HEK293 (cell line): ENCODE results near the gene DST.
A peak's percentile ranks its signal among the peaks of the same experiment; 100 is the strongest.

ENCODE experiments used
- BCL11B ChIP-seq: fragments of 450-650 bp; formaldehyde crosslinking; IDR thresholded peaks from 2 replicates; pipeline ENCODE4 v1.5.1; 2016; ENCODE audit warnings: low read depth, missing biosample characterization, missing genetic modification characterization
- ELK4 ChIP-seq: IDR thresholded peaks from 2 replicates; pipeline ENCODE4 v1.6.1; 2011; ENCODE audit warnings: mild to moderate bottlenecking, low read depth, low read length, borderline replicate concordance
- GFI1B ChIP-seq: fragments of 450-650 bp; formaldehyde crosslinking; IDR thresholded peaks from 2 replicates; pipeline ENCODE4 v1.5.1; 2016; ENCODE audit warnings: missing biosample characterization, missing genetic modification characterization
- GLIS2 ChIP-seq: fragments of 450-650 bp; formaldehyde crosslinking; IDR thresholded peaks from 2 replicates; pipeline ENCODE4 v1.5.1; 2016; ENCODE audit warnings: missing biosample characterization, missing genetic modification characterization
- HIC1 ChIP-seq: fragments of 450-650 bp; formaldehyde crosslinking; IDR thresholded peaks from 2 replicates; pipeline ENCODE4 v1.5.1; 2016; ENCODE audit warnings: missing biosample characterization, missing genetic modification characterization
- IKZF3 ChIP-seq: fragments of 450-650 bp; IDR thresholded peaks from 2 replicates; pipeline ENCODE4 v1.5.0; 2018; ENCODE audit warnings: missing biosample characterization, mild to moderate bottlenecking, missing genetic modification characterization, moderate library complexity
- KLF8 ChIP-seq: fragments of 450-650 bp; formaldehyde crosslinking; IDR thresholded peaks from 2 replicates; pipeline ENCODE4 v1.5.1; 2016; ENCODE audit warnings: missing biosample characterization, missing genetic modification characterization
- OVOL3 ChIP-seq: fragments of 450-650 bp; formaldehyde crosslinking; IDR thresholded peaks from 2 replicates; pipeline ENCODE4 v1.5.1; 2016; ENCODE audit warnings: missing biosample characterization, missing genetic modification characterization
- PRDM10 ChIP-seq: fragments of 450-650 bp; formaldehyde crosslinking; IDR thresholded peaks from 2 replicates; pipeline ENCODE4 v1.5.1; 2016; ENCODE audit warnings: missing biosample characterization, missing genetic modification characterization
- SALL2 ChIP-seq: fragments of 450-650 bp; formaldehyde crosslinking; IDR thresholded peaks from 2 replicates; pipeline ENCODE4 v1.5.0; 2017; ENCODE audit warnings: missing biosample characterization, mild to moderate bottlenecking, missing genetic modification characterization, borderline replicate concordance
- ZBTB17 ChIP-seq: fragments of 450-650 bp; formaldehyde crosslinking; IDR thresholded peaks from 2 replicates; pipeline ENCODE4 v1.5.1; 2016; ENCODE audit warnings: missing biosample characterization, missing genetic modification characterization
- ZBTB44 ChIP-seq: fragments of 450-650 bp; IDR thresholded peaks from 2 replicates; pipeline ENCODE4 v1.5.1; 2018; ENCODE audit warnings: missing biosample characterization, mild to moderate bottlenecking, missing genetic modification characterization
- ZEB2 ChIP-seq: fragments of 450-650 bp; formaldehyde crosslinking; IDR thresholded peaks from 2 replicates; pipeline ENCODE4 v1.5.1; 2016; ENCODE audit warnings: missing biosample characterization, missing genetic modification characterization
- ZNF112 ChIP-seq: fragments of 450-650 bp; formaldehyde crosslinking; IDR thresholded peaks from 2 replicates; pipeline ENCODE4 v1.5.0; 2017; ENCODE audit warnings: missing biosample characterization, missing genetic modification characterization
- ZNF140 ChIP-seq: fragments of 450-650 bp; formaldehyde crosslinking; IDR thresholded peaks from 2 replicates; pipeline ENCODE4 v1.5.1; 2016; ENCODE audit warnings: missing biosample characterization, missing genetic modification characterization
- ZNF146 ChIP-seq: fragments of 450-650 bp; formaldehyde crosslinking; IDR thresholded peaks from 2 replicates; pipeline ENCODE4 v1.5.1; 2016; ENCODE audit warnings: missing biosample characterization, missing genetic modification characterization
- ZNF148 ChIP-seq: fragments of 450-650 bp; formaldehyde crosslinking; IDR thresholded peaks from 2 replicates; pipeline ENCODE4 v1.5.0; 2017; ENCODE audit warnings: missing biosample characterization, missing genetic modification characterization, borderline replicate concordance
- ZNF169 ChIP-seq: fragments of 450-650 bp; formaldehyde crosslinking; IDR thresholded peaks from 2 replicates; pipeline ENCODE4 v1.5.1; 2016; ENCODE audit warnings: missing biosample characterization, missing genetic modification characterization
- ZNF19 ChIP-seq: fragments of 450-650 bp; formaldehyde crosslinking; IDR thresholded peaks from 2 replicates; pipeline ENCODE4; 2016; ENCODE audit warnings: missing biosample characterization, missing genetic modification characterization, low read depth
- ZNF221 ChIP-seq: fragments of 450-650 bp; formaldehyde crosslinking; IDR thresholded peaks from 2 replicates; pipeline ENCODE4 v1.5.1; 2017; ENCODE audit warnings: missing biosample characterization, missing genetic modification characterization, borderline replicate concordance
- ZNF223 ChIP-seq: fragments of 450-650 bp; formaldehyde crosslinking; IDR thresholded peaks from 2 replicates; pipeline ENCODE4 v1.5.1; 2016; ENCODE audit warnings: missing biosample characterization, missing genetic modification characterization
- ZNF23 ChIP-seq: fragments of 450-650 bp; formaldehyde crosslinking; IDR thresholded peaks from 2 replicates; pipeline ENCODE4 v1.5.1; 2016; ENCODE audit warnings: missing biosample characterization, missing genetic modification characterization, borderline replicate concordance
- ZNF398 ChIP-seq: fragments of 450-650 bp; formaldehyde crosslinking; IDR thresholded peaks from 2 replicates; pipeline ENCODE4 v1.5.1; 2017; ENCODE audit warnings: missing biosample characterization, missing genetic modification characterization
- ZNF514 ChIP-seq: fragments of 450-650 bp; formaldehyde crosslinking; IDR thresholded peaks from 2 replicates; pipeline ENCODE4 v1.5.1; 2016; ENCODE audit warnings: missing biosample characterization, missing genetic modification characterization
- ZNF560 ChIP-seq: fragments of 450-650 bp; formaldehyde crosslinking; IDR thresholded peaks from 2 replicates; pipeline ENCODE4 v1.5.1; 2017; ENCODE audit warnings: missing biosample characterization, missing genetic modification characterization, borderline replicate concordance
- ZNF624 ChIP-seq: fragments of 450-650 bp; formaldehyde crosslinking; IDR thresholded peaks from 2 replicates; pipeline ENCODE4 v1.5.1; 2017; ENCODE audit warnings: missing biosample characterization, missing genetic modification characterization

The DST gene

GRCh38 chr6:56524891-56525703 is 117.6 kb downstream of the DST start (continued):
- 0 out of 2 replicates have a peak, but pooled peaks have one; percentile 30 for TF ChIP-seq PRDM10
- TF ChIP-seq HIC1 (tag by site-specific recombination) = 0 out of 2 replicates have a peak, but pooled peaks have one; percentile 12
- no peak for TF ChIP-seq KLF8 (tag by site-specific recombination)
- no peak for TF ChIP-seq ZNF560 (tag by site-specific recombination)
- no peak for TF ChIP-seq ZNF514
- TF ChIP-seq GFI1B (tag by site-specific recombination) = no peak
- TF ChIP-seq ELK4 = no peak
- peak; percentile 34; the same call in 1 of the 2 replicates for TF ChIP-seq ZNF398 (tag by site-specific recombination)
- no peak for TF ChIP-seq OVOL3 (tag by site-specific recombination)
- no peak for TF ChIP-seq ZNF169 (tag by site-specific recombination)
- TF ChIP-seq BCL11B (tag by site-specific recombination) = no peak
- TF ChIP-seq ZNF146 = no peak
- no peak for TF ChIP-seq ZNF19 (tag by site-specific recombination)
- no peak for TF ChIP-seq SALL2 (tag by site-specific recombination)
- no peak for TF ChIP-seq ZNF624 (tag by site-specific recombination)
- no peak for TF ChIP-seq ZNF221 (tag by site-specific recombination)
- no peak for TF ChIP-seq ZNF223
- TF ChIP-seq GLIS2 (tag by site-specific recombination) = no peak
- no peak for TF ChIP-seq ZNF23 (tag by site-specific recombination)
- peak; percentile 39; the same call in 1 of the 2 replicates for TF ChIP-seq IKZF3
- TF ChIP-seq ZEB2 (tag by site-specific recombination) = peak; percentile 89
- peak; percentile 65 for TF ChIP-seq ZBTB17
- TF ChIP-seq ZBTB44 = no peak
- TF ChIP-seq ZNF140 (tag by site-specific recombination) = no peak
- TF ChIP-seq ZNF148 (tag by site-specific recombination) = no peak
- no peak for TF ChIP-seq ZNF112 (tag by site-specific recombination)
